Stimulated activated CD4-positive, alpha-beta T cell treated with anti-CD3 and anti-CD28 coated beads, TNF-alpha, amount 100 ng/mL, for 48 hours (primary cell): ENCODE data around the gene RNU7-1.

Source experiments
- DNase-seq, 3 donors: peaks; one replicate each; pipeline ENCODE4 v3.0.0-alpha.2; 2020; ENCODE audit warnings: low read depth in 3 of 3

RNU7-1 gene

DNA sequence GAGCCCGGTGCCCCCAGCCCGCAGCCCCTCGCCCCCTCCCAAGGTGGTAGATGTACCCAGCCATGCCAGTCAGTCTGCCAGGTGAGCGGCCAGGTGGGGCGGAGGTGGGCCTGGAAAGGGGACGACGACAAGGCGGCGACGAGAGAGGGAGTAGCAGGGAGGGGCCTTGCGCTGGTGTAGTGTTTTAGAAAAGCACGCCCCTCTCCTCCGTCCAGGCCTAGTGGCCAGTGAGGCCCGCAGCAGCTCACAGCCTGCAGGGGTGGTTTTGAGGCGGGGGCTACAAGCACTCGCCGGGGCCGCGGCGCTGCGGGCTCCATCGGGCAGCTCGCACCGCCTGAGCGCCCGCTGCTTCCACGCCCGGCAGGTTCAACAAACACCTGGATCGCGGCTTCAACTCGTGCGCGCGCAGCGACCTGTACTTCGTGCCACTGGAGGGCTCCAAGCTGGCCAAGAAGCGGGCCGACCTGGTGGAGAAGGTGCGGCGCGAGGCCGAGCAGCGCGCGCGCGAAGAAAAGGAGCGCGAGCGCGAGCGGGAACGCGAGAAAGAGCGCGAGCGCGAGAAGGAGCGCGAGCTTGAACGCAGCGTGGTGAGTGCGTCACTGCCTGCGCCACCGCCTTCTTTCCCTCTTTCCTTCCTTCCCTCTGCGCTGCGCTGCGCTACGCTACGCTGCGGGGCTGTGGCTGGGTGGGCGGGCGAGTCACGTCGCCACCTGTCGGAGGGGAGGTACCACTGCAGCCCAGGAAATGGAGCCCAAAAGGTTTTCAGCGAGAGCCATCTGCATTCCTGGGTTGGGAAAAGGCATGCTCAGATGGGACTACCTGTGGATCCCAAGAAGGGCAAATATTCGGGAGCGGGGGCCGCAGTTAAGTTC is 5.9 kb upstream of the RNU7-1 start:
- DNase-seq = peak; percentile 86 to 90 (median 87)

DNA sequence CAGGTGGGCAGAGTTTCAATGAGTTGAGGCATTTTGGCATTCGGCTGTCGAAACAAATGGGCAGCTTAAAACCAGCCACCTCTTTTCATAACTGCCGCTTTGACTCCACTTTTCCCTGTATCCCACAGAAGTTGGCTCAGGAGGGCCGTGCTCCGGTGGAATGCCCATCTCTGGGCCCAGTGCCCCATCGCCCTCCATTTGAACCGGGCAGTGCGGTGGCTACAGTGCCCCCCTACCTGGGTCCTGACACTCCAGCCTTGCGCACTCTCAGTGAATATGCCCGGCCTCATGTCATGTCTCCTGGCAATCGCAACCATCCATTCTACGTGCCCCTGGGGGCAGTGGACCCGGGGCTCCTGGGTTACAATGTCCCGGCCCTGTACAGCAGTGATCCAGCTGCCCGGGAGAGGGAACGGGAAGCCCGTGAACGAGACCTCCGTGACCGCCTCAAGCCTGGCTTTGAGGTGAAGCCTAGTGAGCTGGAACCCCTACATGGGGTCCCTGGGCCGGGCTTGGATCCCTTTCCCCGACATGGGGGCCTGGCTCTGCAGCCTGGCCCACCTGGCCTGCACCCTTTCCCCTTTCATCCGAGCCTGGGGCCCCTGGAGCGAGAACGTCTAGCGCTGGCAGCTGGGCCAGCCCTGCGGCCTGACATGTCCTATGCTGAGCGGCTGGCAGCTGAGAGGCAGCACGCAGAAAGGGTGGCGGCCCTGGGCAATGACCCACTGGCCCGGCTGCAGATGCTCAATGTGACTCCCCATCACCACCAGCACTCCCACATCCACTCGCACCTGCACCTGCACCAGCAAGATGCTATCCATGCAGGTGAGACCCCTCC is 5.0 kb upstream of the RNU7-1 start:
- DNase-seq = no peak

DNA sequence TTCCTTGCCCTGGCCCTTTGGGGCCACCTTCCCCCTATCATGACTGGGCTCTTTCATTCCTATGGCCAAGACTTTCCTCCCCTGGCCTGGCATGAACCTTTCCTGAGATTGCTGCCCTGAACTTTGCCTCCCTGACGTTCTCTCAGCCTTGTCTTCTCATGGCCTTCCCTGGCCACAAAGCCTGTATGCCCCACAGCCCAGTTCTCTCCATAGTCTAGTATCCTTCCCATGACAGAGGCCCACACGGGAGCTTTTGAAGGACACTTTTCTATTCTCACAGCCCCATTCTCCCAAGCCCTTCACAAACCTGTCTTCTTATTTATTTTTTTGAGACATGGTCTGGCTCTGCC is 4.5 kb upstream of the RNU7-1 start:
- DNase-seq = no peak

DNA sequence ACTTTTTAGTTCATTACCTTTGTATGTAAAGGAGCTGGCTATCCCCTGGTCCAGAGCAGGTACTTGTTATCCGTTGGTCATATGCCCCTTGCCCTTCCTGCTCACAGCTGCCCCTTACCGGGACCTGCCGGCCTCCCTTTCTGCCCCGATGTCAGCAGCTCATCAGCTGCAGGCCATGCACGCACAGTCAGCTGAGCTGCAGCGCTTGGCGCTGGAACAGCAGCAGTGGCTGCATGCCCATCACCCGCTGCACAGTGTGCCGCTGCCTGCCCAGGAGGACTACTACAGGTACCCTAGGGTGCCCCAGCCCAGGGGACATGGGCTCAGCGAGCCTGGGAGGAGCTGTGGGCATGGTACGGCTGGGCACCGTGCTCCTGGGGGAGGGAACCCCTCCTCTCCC is 2.3 kb upstream of the RNU7-1 start:
- no peak for DNase-seq

DNA sequence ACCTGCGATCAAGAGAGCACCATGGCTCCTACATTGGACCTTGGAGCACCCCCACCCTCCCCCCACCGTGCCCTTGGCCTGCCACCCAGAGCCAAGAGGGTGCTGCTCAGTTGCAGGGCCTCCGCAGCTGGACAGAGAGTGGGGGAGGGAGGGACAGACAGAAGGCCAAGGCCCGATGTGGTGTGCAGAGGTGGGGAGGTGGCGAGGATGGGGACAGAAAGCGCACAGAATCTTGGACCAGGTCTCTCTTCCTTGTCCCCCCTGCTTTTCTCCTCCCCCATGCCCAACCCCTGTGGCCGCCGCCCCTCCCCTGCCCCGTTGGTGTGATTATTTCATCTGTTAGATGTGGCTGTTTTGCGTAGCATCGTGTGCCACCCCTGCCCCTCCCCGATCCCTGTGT is 1.8 kb upstream of the RNU7-1 start:
- DNase-seq = no peak

DNA sequence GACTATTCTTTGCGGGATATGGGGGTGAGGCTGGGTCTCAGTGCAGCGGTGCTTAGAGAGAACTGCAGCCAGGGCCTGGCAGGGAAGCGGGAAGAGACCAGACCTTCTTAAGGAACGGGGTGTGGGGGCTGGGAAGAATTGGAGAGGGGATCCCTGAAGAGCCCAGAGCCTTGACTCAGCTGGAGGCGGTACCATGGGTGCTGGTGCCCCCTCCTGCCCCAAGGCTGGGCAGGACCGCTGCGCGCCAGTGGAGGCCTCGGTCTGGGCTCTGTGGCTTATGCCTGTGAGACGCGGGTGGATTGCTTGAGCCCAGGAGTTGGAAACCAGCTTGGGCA is 1.3 kb upstream of the RNU7-1 start:
- DNase-seq = no peak

DNA sequence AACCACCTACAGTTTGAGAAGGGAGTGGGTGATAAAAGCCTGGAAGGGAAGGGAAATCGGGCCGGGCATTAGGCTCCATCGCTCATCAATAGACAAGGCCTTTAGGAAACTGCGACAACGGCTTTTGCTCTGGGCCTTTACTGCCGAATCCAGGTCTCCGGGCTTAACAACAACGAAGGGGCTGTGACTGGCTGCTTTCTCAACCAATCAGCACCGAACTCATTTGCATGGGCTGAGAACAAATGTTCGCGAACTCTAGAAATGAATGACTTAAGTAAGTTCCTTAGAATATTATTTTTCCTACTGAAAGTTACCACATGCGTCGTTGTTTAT is 261 bp upstream of the RNU7-1 start:
- DNase-seq = peak in 1 of 3 donors; percentile 71

DNA sequence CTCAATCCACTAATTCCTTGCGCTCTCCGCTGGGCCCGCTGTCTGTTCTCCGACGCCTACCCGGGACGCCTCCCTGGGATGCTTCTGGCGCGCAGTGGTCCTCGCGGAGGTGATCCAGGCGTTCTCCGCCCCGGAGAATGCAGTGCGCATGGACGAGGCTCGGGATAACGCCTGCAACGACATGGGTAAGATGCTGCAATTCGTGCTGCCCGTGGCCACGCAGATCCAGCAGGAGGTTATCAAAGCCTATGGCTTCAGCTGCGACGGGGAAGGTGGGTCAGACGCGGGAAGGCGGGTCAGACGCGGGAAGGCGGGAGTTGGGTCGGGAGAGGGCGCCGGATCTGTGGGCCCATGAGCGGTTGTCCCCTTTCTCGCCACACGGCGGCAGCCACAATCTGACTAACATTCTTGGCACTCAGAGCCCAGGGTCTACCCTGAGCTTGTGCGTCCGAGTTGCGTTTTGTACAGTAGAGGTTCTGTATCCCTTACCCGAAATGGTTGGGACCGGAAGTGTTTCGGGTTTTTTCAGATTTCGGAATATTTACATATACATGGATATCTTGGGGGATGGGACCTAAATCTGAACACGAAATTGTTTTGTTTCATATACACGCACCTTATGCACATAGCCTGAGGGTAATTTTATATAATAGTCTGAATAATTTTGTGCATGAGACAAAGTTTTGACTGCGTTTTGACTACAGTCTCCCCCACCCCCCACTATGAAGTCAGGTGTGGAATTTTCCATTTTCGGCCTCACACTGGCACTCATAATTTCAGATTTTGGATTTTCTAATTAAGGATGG is 968 bp downstream of the RNU7-1 start:
- DNase-seq = peak; percentile 75 to 83 (median 82)

DNA sequence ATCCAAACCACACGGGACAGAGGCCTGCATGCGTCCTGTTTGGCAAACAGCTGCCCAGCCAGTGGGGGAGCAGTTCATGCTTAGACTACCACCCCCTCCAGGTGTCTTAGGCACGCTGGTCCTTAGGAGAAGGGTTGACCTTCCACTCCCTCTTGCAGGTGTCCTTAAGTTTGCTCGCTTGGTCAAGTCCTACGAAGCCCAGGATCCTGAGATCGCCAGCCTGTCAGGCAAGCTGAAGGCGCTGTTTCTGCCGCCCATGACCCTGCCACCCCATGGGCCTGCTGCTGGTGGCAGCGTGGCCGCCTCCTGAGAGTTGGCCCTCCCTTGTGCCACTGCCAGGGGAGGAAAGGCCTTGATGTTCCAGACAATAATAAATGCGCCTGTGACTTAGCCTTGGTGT is 2.0 kb downstream of the RNU7-1 start:
- no peak for DNase-seq

DNA sequence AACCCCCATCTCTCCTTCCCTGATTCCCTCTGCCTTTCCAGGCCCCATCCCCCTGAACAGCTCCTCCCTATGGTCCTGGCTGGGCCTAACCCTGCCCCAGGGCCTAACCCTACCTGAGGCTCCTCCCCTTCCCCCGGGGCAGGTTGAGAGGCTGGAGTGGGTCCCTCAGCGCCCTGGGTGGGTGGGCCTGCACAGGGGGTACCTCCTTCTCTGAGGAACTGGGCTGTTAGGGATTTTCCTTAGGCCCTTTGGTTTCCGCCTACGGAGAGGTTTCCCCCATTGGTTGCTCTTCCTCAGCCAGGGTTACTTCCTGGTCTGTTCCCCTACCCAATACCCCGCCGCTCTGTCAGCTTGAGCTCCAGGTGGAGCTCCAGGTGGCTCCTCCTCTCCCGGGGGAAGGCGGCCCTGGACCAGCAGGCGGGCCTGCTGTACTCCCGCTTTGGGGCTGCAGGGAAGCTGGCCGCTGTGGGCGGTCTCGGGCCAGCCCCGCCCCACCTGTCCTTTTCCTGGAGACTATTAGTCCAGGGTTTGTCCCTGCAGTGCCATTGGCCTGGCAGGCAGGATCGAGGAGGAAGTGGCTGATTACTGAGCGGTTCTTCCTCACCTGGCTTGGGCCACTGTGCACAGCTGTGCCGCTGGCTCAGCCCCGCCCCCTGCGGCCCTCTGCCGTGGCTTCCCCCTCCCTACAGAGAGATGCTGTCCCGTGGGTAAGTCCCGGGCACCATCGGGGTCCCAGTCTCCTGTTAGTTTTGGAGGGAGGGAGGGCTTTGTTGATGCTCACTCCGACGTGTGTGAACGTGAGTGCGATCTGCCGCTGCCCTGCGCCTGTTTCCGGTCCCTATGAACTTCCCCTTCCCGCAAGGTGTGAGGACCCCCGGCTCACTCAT is 2.7 kb downstream of the RNU7-1 start:
- DNase-seq = no peak

DNA sequence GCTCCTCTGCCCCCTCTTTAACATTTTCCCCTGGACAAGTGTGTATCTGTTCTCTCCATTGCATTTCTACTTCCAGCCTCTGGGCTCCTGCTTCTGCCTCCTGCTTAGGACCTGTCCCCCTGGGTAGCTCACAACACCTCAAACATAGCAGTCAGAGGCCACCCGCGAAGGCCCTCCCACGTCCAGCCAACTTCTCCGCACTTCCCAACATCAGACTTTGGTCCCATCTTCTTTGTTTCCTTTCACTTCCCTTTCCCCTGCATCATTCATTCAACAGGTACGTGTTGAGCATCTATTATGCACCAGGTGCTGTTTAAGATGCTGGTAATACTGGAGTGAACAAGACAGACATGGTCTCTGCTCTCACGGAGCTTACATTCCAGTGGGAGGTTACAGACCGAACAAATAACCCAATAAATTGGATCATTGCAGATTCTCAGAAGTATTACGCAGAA is 3.3 kb downstream of the RNU7-1 start:
- DNase-seq = no peak

DNA sequence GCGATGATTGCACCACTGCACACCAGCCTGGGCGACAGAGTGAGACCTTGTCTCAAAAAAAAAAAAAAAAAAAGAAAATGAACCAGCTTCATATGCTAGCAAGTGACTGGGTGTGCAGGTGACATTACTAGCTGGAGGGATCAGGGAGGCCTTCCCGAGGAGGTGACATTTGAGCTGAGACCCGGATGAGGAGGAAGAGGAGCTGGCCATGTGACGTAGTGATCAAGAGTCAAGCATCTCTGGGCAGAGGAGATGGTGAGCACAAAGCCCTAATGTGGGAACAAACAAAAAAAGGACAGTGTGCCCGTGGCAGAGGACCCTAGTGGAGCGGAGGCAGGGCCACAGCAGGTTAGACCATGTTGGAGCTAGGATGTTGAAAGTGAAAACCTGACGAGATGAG is 4.0 kb downstream of the RNU7-1 start:
- no peak for DNase-seq

DNA sequence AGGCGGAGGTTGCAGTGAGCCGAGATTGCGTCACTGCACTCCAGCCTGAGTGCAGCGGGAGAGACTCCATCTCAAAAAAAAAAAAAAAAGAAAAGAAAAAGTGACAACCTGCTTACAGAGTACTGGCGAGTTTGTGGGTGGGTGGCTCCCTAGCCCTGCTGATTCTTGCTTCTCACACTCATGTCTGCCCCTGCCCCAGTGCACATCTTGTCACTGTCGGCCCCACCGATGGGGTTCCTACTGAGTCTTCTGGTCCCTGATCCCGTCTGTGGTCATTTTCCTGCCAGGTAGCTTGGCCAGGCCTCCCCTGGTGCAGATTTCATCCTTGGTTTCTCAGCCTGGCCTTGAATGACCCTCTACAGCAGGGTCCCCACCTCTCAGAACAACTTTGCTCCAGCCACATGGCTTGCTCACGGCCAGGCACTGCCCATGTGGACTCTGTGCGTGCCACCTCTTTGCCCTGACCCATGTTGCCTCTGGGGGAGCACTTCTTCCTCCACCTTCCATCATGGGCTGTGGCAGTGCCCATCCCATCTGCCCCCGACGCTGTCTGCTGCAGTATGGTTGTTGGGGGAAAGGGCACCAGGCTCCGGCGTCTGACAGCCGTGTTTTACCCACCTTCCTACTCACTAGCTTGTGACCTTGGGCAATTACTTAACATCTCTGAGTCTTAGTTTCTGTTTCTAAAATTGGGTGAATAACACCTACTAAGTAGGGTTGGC is 5.4 kb downstream of the RNU7-1 start:
- no peak for DNase-seq

DNA sequence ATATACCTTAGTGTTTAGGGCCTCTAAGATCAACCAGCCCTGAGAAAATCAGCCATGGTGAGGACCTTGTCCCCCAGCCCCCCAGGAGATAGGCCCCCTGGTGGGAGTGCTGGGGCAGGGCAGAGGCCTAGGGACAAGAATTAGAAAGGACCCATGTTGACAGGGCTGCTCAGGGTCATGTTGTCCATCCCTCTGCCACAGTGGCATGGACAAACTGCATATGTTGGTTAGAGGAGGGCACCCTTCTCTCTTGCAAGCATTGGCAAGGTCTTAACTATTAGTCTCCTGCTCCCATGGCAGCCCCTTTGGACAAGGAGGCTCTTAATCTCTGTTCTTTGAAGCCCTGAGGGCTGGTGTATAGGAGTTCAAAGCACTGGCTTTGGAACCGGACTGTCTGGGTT is 6.8 kb downstream of the RNU7-1 start:
- no peak for DNase-seq

DNA sequence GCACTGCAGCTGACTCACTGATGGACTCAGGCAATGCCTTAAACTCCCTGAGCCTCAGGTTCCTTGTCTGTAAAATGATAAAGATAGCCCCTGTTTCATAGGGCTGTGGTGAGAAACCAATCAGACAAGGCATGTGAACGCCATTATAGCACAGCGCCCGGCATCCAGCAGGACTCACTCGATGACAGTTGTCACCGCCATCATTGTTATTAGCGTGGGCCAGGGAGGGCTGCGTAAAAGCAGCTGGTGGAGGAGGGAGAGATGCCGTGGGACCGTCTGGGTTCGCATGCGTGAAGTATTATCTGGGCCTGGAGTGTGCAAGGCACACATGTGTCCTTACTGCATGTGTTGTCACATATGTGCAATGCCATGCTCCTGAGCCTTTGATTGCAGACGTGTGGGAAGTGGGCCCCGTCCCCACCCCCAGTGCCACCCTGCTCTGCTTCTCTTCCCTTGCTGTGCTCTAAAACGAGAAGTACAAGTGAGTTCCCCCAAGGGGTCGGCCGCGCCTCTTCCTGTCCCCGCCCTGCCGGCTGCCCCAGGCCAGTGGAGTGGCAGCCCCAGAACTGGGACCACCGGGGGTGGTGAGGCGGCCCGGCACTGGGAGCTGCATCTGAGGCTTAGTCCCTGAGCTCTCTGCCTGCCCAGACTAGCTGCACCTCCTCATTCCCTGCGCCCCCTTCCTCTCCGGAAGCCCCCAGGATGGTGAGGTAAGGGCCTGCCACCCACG is 7.4 kb downstream of the RNU7-1 start, which contains the start of gene PTPN6:
Gene PTPN6 (plus strand): TSS at position 546 of the 730 bp plus-strand sequence. CDS start 157 bp downstream, at position 703.
- DNase-seq = no peak

DNA sequence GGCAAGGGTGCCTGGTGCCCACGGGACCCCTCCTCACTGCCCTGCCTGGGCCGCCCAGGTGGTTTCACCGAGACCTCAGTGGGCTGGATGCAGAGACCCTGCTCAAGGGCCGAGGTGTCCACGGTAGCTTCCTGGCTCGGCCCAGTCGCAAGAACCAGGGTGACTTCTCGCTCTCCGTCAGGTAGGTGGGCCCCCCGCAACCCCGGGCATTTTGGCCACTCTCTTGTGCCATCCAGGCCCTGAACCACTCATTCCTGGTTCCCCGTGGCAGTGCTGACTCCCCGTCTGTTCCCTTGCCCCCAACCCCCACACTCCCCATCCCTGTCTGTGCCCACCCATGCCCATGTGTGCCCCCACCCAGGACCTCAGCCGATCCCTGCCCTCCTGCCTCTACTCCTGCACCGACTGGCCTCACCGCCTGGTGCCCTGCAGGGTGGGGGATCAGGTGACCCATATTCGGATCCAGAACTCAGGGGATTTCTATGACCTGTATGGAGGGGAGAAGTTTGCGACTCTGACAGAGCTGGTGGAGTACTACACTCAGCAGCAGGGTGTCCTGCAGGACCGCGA is 8.0 kb downstream of the RNU7-1 start:
- DNase-seq = no peak

DNA sequence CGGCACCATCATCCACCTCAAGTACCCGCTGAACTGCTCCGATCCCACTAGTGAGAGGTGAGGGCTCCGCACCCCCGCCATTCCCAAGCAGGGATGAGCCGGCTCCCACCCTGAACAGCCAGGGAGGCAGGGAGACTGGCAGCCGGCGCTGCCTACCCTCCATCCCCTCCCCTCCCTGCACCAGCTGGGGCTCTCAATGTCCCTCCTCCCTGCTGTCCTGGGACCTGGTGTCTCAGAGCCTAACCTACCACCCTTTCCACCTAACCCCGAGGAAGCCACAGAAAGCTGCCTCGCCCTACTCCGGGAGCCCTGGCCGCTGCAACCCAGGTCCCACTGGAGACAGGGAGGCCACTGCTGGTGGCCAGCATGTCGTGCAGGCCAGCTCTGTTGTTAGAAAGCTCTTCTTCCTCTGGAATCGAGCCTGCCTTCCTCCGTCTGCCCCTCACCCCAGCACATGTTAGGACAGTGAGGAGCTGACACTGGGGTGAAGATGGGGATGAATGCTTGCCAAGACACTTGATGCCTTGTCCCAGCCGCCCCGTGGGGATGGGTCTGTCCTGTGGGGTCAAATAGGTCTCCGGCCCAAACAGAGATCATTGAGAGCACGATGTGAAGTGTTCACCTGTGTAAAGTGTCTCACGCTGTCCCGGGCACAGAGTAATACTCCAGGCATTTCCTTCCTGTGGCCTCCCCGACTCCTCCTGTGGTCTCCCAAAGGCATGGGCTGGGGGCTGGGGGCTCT is 8.7 kb downstream of the RNU7-1 start:
- DNase-seq = no peak

DNA sequence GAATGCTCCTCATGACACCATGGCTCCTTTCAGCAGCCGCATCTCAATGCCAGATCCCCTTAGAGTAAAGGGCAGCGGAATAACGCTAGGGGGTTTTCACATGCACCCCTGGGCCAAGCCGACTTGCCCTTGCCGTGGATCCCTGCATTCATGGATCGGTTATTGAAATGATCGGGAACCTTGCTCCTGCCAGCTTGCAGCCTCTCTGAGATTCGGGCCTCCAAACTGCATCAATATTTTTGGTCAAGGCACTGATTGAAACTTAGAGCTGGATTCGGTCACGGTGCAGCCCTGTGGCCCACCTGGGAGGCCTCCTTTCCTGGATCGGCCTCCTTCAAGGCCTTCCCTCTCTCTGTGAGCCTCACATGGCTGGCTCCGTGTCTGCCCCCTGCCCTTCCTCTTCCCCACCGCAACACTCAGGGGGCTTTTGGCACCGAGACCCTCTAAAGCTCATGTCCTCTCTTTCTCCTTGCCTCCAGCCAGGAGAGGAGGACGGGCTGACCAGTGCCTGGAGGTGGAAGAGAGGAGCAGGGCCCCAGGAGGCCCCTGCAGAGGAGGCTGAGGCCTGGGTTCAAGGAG is 9.3 kb downstream of the RNU7-1 start:
- no peak for DNase-seq
